GM10266 (cell line): ENCODE measurements around the gene WDR70.
"Not testable (repeated sequence)": the region's sequence is repeated elsewhere in the genome, so short reads cannot be mapped to it uniquely, and the experiment has no call there.

ENCODE experiments used
- DNase-seq: peaks from one replicate; pipeline ENCODE4 v3.0.0; 2012; ENCODE audit errors: extremely low spot score
- CTCF ChIP-seq: IDR thresholded peaks from 2 replicates; pipeline ENCODE4 v1.5.1; 2012; ENCODE audit warnings: mild to moderate bottlenecking, low read depth; ENCODE audit not compliant: control insufficient read depth, insufficient read depth; ENCODE audit errors: missing control alignments

The WDR70 gene

GRCh38 chr5:37641933-37642332 lies 262.8 kb downstream of the WDR70 start:
- no peak for DNase-seq
- no peak for TF ChIP-seq CTCF

GRCh38 chr5:37645707-37646106 lies 266.6 kb downstream of the WDR70 start:
- no peak for DNase-seq
- TF ChIP-seq CTCF = no peak

- DNase-seq = not testable (repeated sequence)
Observed at GRCh38 chr5:37654566-37654965, 275.4 kb downstream of the WDR70 start.

- no peak for DNase-seq
- no peak for TF ChIP-seq CTCF
Observed at GRCh38 chr5:37657046-37657445, 277.9 kb downstream of the WDR70 start.

GRCh38 chr5:37658440-37658839 lies 279.3 kb downstream of the WDR70 start:
- TF ChIP-seq CTCF = no peak

GRCh38 chr5:37660319-37660718 lies 281.2 kb downstream of the WDR70 start:
- no peak for DNase-seq
- TF ChIP-seq CTCF = no peak

More at GRCh38 chr5:37658440-37658839, 279.3 kb downstream of the WDR70 start:
- DNase-seq = no peak

- DNase-seq = no peak
- no peak for TF ChIP-seq CTCF
Observed at GRCh38 chr5:37661227-37661920, 282.3 kb downstream of the WDR70 start.

GRCh38 chr5:37661951-37662350 lies 282.8 kb downstream of the WDR70 start:
- DNase-seq = no peak
- no peak for TF ChIP-seq CTCF
